NCI-H82 (cell line): Measurements from ENCODE around the gene EOLA2.
"Not testable (repeated sequence)": the region's sequence is repeated elsewhere in the genome, so short reads cannot be mapped to it uniquely, and the experiment has no call there.

ENCODE experiments used
- DNase-seq: peaks from one replicate; lab custom pipeline; 2025; lab: John Stamatoyannopoulos, UW

Gene EOLA2

GRCh38 chrX:149938427-149938880 is at the start of gene EOLA2:
Gene EOLA2, minus strand, starts transcription at chrX:149938491. Its CDS starts 4,617 bp downstream, at chrX:149933874.
- peak; percentile 98 for DNase-seq

GRCh38 chrX:149987613-149988012 is 49.3 kb upstream of the EOLA2 start:
- no peak for DNase-seq

DNA sequence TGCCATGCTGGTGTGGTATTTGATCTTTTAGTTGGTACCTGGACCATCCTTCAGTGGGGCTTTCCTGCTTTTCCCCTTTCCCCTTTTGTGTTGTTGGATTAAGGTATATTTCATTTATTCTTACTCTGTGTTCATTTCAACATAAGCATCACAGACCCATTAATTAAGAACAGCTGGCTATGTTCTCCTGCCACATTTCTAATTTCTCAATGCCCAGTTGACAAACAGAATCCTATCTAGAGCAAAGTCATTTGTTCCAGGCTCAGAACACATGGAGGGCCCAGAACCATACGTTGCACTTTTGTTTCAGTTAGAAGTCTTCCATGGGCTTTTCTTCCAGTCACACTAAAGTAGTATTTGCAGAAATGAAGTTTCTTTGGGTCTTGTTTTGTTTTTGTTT is 46.1 kb upstream of the EOLA2 start:
- no peak for DNase-seq

GRCh38 chrX:149982310-149982709 is 44.0 kb upstream of the EOLA2 start:
- DNase-seq = no peak

- DNase-seq = no peak
These were observed 40.9 kb upstream of the EOLA2 start for GRCh38 chrX:149979126-149979644.

GRCh38 chrX:149962859-149963757 is 24.8 kb upstream of the EOLA2 start:
- peak; percentile 79 for DNase-seq

DNA sequence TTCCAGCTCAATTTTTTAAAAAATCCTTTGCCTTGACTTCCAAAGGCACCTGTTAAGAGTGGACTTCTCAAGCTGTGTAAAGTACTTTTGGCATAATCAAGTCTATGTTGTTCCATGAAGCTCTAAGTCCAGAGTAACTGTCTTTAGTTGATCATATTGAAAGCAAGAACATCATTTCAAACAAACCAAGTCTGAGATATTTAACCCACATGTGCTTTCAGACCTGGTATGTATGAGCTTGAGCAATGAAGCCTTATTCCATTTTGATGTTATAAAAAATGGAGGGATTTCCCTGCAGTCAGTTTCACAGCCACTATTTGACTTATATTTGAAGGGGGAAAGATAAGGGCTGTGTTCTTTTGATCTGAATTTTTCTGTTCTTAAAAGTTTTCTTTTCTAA is 23.7 kb upstream of the EOLA2 start:
- DNase-seq = no peak

DNA sequence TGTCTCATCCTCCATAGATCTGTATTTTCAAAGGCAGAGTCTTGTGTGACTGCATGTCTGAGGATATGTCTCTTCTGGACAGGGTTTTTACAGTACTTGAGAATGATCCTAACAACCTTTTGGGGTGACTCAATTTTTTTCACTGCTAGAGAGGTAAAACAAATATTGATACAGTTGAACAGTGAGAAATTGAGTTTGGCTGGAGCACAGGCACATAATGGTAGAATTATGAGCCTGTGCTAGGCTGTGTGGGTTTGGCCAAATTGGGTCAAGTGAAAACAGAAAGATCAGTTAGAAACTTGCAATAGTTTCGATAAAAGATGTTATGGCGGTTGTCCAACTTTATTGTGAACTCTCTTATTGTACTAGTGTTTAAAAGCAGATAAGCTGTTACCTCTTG is 23.3 kb upstream of the EOLA2 start:
- no peak for DNase-seq

GRCh38 chrX:149950681-149951080 is 12.4 kb upstream of the EOLA2 start:
- peak; percentile 52 for DNase-seq

- DNase-seq = no peak
These were observed 11.6 kb upstream of the EOLA2 start for GRCh38 chrX:149949743-149950436.

GRCh38 chrX:149948016-149948415 is 9.7 kb upstream of the EOLA2 start:
- DNase-seq = no peak

DNA sequence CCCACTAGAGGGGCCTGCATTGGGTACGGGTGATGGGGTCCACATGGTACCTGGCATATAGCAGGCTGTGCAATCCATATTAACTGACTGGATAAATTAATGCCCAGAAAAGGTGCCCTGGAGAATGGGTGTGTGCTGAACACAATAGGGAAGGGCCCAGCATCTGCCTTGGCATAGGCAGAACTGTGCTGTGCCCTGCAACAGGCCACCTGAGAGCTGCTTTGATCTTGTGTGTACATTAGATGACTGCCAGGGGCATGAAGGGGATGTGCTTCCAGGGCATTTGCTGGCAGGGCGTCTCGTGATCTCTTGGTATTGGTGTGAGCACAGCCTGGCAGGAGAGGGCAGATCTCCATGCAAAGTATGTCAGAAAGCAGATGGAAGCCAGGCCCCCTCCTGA is 8.6 kb upstream of the EOLA2 start:
- DNase-seq = not testable (repeated sequence)

- not testable (repeated sequence) for DNase-seq
These were observed 7.5 kb upstream of the EOLA2 start for GRCh38 chrX:149945820-149946219.

- not testable (repeated sequence) for DNase-seq
These were observed 6.9 kb upstream of the EOLA2 start for GRCh38 chrX:149945087-149945670.

DNA sequence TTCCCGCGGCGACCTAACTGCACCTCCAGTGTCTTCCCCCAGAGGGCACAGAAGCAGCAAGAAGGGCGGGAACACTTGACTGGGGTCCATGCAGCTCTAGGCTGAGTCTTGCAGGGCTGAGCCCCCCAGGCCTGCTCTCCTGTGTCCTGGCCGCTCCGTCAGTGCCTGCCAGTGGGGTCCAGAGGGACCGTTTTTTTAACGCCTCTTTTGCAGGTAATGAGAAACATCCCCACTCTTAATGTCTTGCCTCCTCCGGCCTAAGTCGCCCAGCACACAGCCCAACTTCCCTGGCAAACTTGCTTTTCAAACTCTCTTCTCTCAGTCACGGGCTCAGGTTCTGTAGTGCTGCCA is 2.4 kb upstream of the EOLA2 start:
- DNase-seq = not testable (repeated sequence)

- DNase-seq = peak; percentile 98
These were observed 1.8 kb upstream of the EOLA2 start for GRCh38 chrX:149939905-149940673.

DNA sequence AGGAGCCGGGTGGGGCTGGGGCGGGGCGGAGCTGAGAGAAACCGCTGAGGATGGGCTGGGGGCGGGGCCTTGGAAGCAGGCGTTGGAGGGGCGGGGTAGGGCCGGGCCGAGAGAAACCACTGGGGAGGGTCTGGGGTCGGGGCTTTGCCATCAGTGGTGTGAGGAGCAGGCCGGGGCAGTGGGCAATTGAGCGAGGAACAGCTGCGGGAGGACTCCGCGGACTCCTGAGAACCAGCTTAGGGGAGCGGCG is 1.3 kb upstream of the EOLA2 start:
- DNase-seq = no peak

GRCh38 chrX:149938881-149939654 is 777 bp upstream of the EOLA2 start:
- DNase-seq = peak; percentile 99

DNA sequence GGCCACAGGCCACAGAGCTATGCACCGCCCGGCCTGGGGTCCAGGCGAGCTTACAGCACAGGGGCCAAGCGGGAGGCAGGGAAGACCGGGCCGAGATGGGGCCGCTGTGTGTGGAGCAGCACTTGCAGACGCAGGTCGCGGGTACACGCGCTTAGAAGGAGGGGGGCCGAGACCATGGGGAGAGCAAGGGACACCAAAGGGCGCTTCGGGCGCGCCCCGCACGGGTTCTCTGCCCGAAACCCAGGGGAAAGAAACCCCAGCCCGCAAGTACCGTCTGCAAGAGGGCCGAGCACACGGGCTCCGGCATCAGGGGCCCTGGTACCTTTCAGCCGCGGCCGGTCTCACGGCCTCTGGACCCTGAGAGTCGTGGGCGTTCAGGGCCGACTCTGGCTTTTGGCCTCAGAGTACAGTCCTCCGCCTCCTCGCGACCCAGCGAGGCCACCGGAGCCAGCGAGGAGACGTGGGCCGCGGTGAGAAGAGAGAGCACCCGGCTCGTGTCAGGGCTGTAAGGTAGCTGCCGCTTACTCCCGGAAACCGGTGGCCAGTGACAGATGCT is 342 bp downstream of the EOLA2 start:
- DNase-seq = peak; percentile 59

DNA sequence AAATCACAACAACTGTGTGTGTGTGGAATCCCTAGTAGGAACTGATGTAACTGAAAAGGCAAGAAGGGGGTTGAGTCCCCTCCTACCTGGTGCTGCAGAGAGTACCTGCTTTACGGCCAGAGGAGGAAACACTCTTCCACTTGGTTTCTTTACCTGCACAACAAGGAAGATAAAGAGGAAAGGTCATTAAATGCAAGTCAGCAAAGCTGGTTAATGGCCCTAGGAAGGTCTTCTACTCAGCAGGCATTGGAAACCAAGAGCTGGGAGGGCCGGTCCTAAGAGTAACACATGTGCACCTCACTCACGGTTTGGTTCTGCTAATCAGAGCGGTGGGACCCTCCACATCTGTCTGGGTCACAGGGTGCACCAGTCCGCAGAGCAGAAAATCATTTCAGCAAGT is 963 bp downstream of the EOLA2 start:
- not testable (repeated sequence) for DNase-seq

DNA sequence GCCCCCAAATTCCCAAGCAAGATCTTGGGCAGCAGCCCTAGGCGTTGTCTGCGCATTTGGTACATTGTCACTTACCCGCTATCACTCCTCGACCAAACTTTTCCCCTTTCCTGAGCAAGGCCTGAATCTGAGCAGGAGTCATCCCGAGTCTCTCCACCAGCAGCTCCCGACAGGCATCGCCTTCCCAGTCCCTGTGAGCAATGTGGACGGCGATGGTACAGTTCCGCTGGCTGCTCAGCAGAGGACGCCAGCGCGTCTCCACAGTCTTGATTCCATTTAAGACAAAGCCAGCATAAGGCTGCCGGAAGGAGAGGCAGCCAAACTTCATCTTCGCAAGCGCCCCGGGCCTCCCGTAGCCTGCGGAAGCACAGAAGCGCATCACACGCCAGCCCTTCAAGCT is 4.7 kb downstream of the EOLA2 start:
- not testable (repeated sequence) for DNase-seq
